Measurements from ENCODE around the gene ZNF346.

ZNF346 gene

GRCh38 chr5:177006265-177006972, 16.1 kb upstream of the ZNF346 start, which contains the start of gene UIMC1 (continued):
- no peak for TF ChIP-seq ATF2 (tag by site-specific recombination; IDR thresholded peaks at IDR 0.05; ENCODE audit: low read depth)
- TF ChIP-seq ZNF76 (tag by site-specific recombination; IDR thresholded peaks at IDR 0.05; ENCODE audit: borderline replicate concordance, low read depth), result peak; percentile 58; the same call in 1 of the 2 replicates
- no peak for TF ChIP-seq ZNF24 (tag by site-specific recombination; IDR thresholded peaks at IDR 0.05)
- no peak for TF ChIP-seq ZNF214 (tag by site-specific recombination; IDR thresholded peaks at IDR 0.05; ENCODE audit: borderline replicate concordance)
- TF ChIP-seq GLIS1 (tag by site-specific recombination; IDR thresholded peaks at IDR 0.05), result peak; percentile 90
- TF ChIP-seq ZNF521 (tag by site-specific recombination; IDR thresholded peaks at IDR 0.05), result no peak
- peak; percentile 38; the same call in 1 of the 2 replicates for TF ChIP-seq ZFP37 (tag by site-specific recombination; IDR thresholded peaks at IDR 0.05)
- TF ChIP-seq ZXDB (tag by site-specific recombination; IDR thresholded peaks at IDR 0.05), result peak; percentile 89
- no peak for TF ChIP-seq ZNF677 (tag by site-specific recombination; IDR thresholded peaks at IDR 0.05)
- TF ChIP-seq ZSCAN18 (tag by site-specific recombination; IDR thresholded peaks at IDR 0.05), result no peak
- TF ChIP-seq ZNF146 (tag by site-specific recombination; IDR thresholded peaks at IDR 0.05), result peak; percentile 31; the same call in 1 of the 2 replicates
- TF ChIP-seq ZNF274 (IDR thresholded peaks at IDR 0.05; ENCODE audit: low read length), result no peak
- TF ChIP-seq ZNF274 (tag by site-specific recombination; IDR thresholded peaks at IDR 0.05; ENCODE audit: borderline replicate concordance), result no peak
- TF ChIP-seq KLF16 (tag by site-specific recombination; IDR thresholded peaks at IDR 0.05), result peak; percentile 90; the same call in 1 of the 2 replicates
- TF ChIP-seq ZNF654 (tag by site-specific recombination; IDR thresholded peaks at IDR 0.05; ENCODE audit: low read depth), result no peak
- TF ChIP-seq ZBTB26 (tag by site-specific recombination; optimal IDR thresholded peaks at IDR 0.05), result peak; percentile 99
- no peak for TF ChIP-seq ZNF530 (tag by site-specific recombination; IDR thresholded peaks at IDR 0.05; ENCODE audit: low read depth)
- TF ChIP-seq ZNF549 (tag by site-specific recombination; IDR thresholded peaks at IDR 0.05), result no peak; the same call in 1 of the 2 replicates
- TF ChIP-seq ZNF157 (tag by site-specific recombination; IDR thresholded peaks at IDR 0.05), result no peak
- TF ChIP-seq ZNF121 (tag by site-specific recombination; IDR thresholded peaks at IDR 0.05), result 0 out of 2 replicates have a peak, but pooled peaks have one; percentile 51
- peak; percentile 57; the same call in 1 of the 2 replicates for TF ChIP-seq YY2 (tag by site-specific recombination; IDR thresholded peaks at IDR 0.05)
- TF ChIP-seq ZBTB20 (tag by site-specific recombination; IDR thresholded peaks at IDR 0.05), result peak; percentile 100
- no peak for TF ChIP-seq SCRT2 (tag by site-specific recombination; IDR thresholded peaks at IDR 0.05)
- no peak for TF ChIP-seq ZNF132 (tag by site-specific recombination; IDR thresholded peaks at IDR 0.05; ENCODE audit: borderline replicate concordance)
- no peak for TF ChIP-seq MEIS1 (CRISPR knock-in tag; IDR thresholded peaks at IDR 0.05; ENCODE audit: borderline replicate concordance)
- no peak for TF ChIP-seq TCF7L2 (IDR thresholded peaks at IDR 0.05; ENCODE audit: borderline replicate concordance, low read depth, low read length)
- TF ChIP-seq KLF17 (tag by site-specific recombination; IDR thresholded peaks at IDR 0.05), result no peak; the same call in 1 of the 2 replicates
- TF ChIP-seq ZBTB8A (tag by site-specific recombination; IDR thresholded peaks at IDR 0.05), result peak; percentile 64
- TF ChIP-seq ZNF660 (tag by site-specific recombination; IDR thresholded peaks at IDR 0.05), result peak; percentile 87
- no peak for TF ChIP-seq SALL2 (tag by site-specific recombination; IDR thresholded peaks at IDR 0.05; ENCODE audit: borderline replicate concordance)
- TF ChIP-seq ZNF558 (tag by site-specific recombination; IDR thresholded peaks at IDR 0.05), result no peak
- 0 out of 2 replicates have a peak, but pooled peaks have one; percentile 4 for TF ChIP-seq ZNF837 (tag by site-specific recombination; IDR thresholded peaks at IDR 0.05)
- no peak for TF ChIP-seq ZNF571 (tag by site-specific recombination; IDR thresholded peaks at IDR 0.05)
- peak; percentile 21; the same call in 1 of the 2 replicates for TF ChIP-seq WT1 (tag by site-specific recombination; IDR thresholded peaks at IDR 0.05)
- no peak for TF ChIP-seq HOXA7 (CRISPR knock-in tag; IDR thresholded peaks at IDR 0.05; ENCODE audit: borderline replicate concordance)
- TF ChIP-seq ZNF394 (tag by site-specific recombination; IDR thresholded peaks at IDR 0.05; ENCODE audit: borderline replicate concordance), result peak; percentile 98; the same call in 1 of the 2 replicates
- no peak for TF ChIP-seq ZNF19 (tag by site-specific recombination; IDR thresholded peaks at IDR 0.05; ENCODE audit: low read depth)

All from HEK293 (cell line).